Activated CD4-positive, alpha-beta T cell treated with anti-CD3 and anti-CD28 coated beads, Interleukin-2, amount 10 ng/mL, durations not matched to agents 7 days and 5 days (primary cell): Measurements from ENCODE around the gene ATG13. TPM values are rescaled to one million over a fixed set of nuclear protein-coding genes. Genes with fewer than 3 reads are reported as not detected.

ENCODE experiments used
- total RNA-seq, 2 experiments: library from RNA; stranded (reverse); gene quantifications; one replicate each; pipeline ENCODE4 v1.2.3, GENCODE V29; 2021

ATG13 gene
- total RNA-seq, 2 experiments from 2014 or later, result 56.8 to 62.1 TPM

Other genes starting within 250 kb of the ATG13 start
- 10 to 100 TPM in 1 of 2 experiments, 1 to 10 TPM in 1; 8.2 to 10.5 TPM for gene MDK, start 235.9 kb upstream of the ATG13 start, total RNA-seq
- under 1 TPM; 0.12 to 0.31 TPM for gene CHRM4, start 225.8 kb upstream of the ATG13 start, total RNA-seq
- 10 to 100 TPM; 38.4 to 40.0 TPM for gene AMBRA1, start 23.5 kb upstream of the ATG13 start, total RNA-seq
- 1 to 10 TPM; 6.3 to 6.6 TPM for gene HARBI1, start 326 bp upstream of the ATG13 start, total RNA-seq
- gene ARHGAP1, start 83.1 kb downstream of the ATG13 start, total RNA-seq, result 10 to 100 TPM; 83.8 to 88.8 TPM
- gene ZNF408, start 83.5 kb downstream of the ATG13 start, total RNA-seq, result 10 to 100 TPM; 11.7 to 16.3 TPM
- under 1 TPM in 1 of 2 experiments, not detected in 1; 0.15 TPM for gene F2, start 101.7 kb downstream of the ATG13 start, total RNA-seq
- 100 to 1,000 TPM; 171 to 189 TPM for gene CKAP5, start 228.7 kb downstream of the ATG13 start, total RNA-seq